Tibial artery (tissue), 4 donors: ENCODE measurements around the gene PALB2.

Experiments
- DNase-seq, 2 donors: peaks; one replicate each; pipeline ENCODE4 v3.0.0-alpha.2; 2019
- H3K27ac ChIP-seq, 2 donors: fragments of 200-600 bp; sonication (generic) in 1 of 2; 1 replicate in 1 of 2; 2 replicates in 1 of 2; pipeline ENCODE4 v1.5.1; 2018 to 2019; ENCODE audit warnings: mild to moderate bottlenecking in 1 of 2
- H3K27me3 ChIP-seq, 2 donors: fragments of 200-600 bp; sonication (generic) in 1 of 2; one replicate each; pipeline versions ENCODE4 v1.5.1 to v1.6.0; 2016 to 2019
- H3K36me3 ChIP-seq, 3 donors: fragments of 200-600 bp; sonication (generic) in 2 of 3; one replicate each; pipeline ENCODE4 v1.5.1; 2016 to 2019; ENCODE audit warnings: mild to moderate bottlenecking in 2 of 3
- H3K4me1 ChIP-seq, 4 donors: fragments of 200-600 bp; sonication (generic) in 2 of 4; 1 replicate in 3 of 4; 2 replicates in 1 of 4; pipeline ENCODE4 v1.5.1; 2016 to 2019
- H3K4me3 ChIP-seq, 2 donors: fragments of 200-600 bp; sonication (generic) in 1 of 2; 1 replicate in 1 of 2; 2 replicates in 1 of 2; pipeline ENCODE4 v1.5.1; 2018 to 2019; ENCODE audit warnings: mild to moderate bottlenecking in 2 of 2
- H3K9me3 ChIP-seq, 3 donors: fragments of 200-600 bp; sonication (generic) in 1 of 3; one replicate each; pipeline ENCODE4 v1.5.1; 2016 to 2019
- intact Hi-C: fragments of 100-400 bp; cut with DNase I; formaldehyde crosslinking; loops from one replicate; pipeline ENCODE4 v1.15.0; 2023; ENCODE audit warnings: low total_unique reads
- TF ChIP-seq, protein P1 (sequence below), 2 experiments: fragments of 200-600 bp in 1 of 2; fragments of 450-650 bp in 1 of 2; IDR thresholded peaks; one replicate each; pipeline ENCODE4 v1.5.1; 2017 to 2019; ENCODE audit warnings: antibody characterized with exemption in 2 of 2, mild to moderate bottlenecking in 1 of 2, moderate library complexity in 1 of 2

Gene PALB2

DNA sequence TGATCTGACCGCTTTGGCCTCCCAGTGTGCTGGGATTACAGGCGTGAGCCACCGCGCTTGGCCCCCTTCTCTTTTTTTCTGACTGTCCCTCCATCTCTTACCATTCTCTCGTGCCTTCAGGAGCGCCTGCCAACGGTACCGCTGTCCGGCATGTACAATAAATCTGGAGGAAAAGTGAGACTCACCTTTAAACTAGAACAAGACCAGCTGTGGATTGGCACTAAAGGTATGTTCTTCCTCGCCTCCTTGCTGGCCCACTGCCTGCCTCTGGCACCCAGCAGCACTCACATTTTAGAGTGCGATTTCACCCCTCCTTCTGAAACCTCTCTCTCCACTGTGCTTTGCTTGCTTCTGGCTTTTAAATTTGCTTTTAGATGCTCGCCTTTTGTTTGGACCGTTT is 78.6 kb downstream of the PALB2 start:
- Histone ChIP-seq H3K9me3 (no peaks in the 10 kb centered on the region), H3K4me1 (peaks cover 0 to 33% (median 26%) of the 10 kb centered on the region in 4 donors), H3K27me3 (no peaks in the 10 kb centered on the region), H3K27ac (no peak overlapping the region), H3K4me3 (no peak overlapping the region), H3K36me3 (peaks cover 64 to 88% (median 75%) of the 10 kb centered on the region in 3 donors)
- intact Hi-C loops: no loop called here
- TF ChIP-seq, protein P1, sequence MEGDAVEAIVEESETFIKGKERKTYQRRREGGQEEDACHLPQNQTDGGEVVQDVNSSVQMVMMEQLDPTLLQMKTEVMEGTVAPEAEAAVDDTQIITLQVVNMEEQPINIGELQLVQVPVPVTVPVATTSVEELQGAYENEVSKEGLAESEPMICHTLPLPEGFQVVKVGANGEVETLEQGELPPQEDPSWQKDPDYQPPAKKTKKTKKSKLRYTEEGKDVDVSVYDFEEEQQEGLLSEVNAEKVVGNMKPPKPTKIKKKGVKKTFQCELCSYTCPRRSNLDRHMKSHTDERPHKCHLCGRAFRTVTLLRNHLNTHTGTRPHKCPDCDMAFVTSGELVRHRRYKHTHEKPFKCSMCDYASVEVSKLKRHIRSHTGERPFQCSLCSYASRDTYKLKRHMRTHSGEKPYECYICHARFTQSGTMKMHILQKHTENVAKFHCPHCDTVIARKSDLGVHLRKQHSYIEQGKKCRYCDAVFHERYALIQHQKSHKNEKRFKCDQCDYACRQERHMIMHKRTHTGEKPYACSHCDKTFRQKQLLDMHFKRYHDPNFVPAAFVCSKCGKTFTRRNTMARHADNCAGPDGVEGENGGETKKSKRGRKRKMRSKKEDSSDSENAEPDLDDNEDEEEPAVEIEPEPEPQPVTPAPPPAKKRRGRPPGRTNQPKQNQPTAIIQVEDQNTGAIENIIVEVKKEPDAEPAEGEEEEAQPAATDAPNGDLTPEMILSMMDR (IDR thresholded peaks at IDR 0.05): no peak
- DNase-seq: peak in 1 of 2 donors; percentile 12

DNA sequence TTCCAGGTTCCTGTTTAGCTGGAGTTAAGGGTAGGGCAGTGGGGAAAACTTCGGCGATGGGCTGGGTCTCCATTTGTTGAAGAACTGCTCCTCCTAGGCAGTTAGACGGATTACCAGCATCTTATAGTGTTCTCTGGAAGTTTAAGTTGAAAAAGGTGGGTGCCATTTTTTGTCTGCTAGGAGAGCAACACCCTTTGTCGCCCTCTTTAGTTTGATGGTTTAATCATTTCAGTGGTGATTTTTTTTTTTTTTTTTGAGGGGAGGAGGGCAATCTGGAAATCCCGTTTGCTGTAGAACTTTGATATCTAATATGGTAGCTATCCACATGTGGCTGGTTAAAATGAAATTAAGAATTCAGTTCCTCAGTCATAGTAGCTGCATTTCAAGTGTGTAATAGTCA is 79.5 kb downstream of the PALB2 start:
- no peak overlapping the region for H3K4me3 ChIP-seq
- no peaks in the 10 kb centered on the region for H3K27me3 ChIP-seq
- peaks cover 55 to 79% (median 66%) of the 10 kb centered on the region in 3 donors for H3K36me3 ChIP-seq
- TF ChIP-seq, protein P1 (IDR thresholded peaks at IDR 0.05): no peak
- H3K27ac ChIP-seq: no peak overlapping the region
- peaks cover 0 to 37% (median 28%) of the 10 kb centered on the region in 4 donors for H3K4me1 ChIP-seq
- intact Hi-C loops: no loop called here
- H3K9me3 ChIP-seq: no peaks in the 10 kb centered on the region
- DNase-seq: no peak

DNA sequence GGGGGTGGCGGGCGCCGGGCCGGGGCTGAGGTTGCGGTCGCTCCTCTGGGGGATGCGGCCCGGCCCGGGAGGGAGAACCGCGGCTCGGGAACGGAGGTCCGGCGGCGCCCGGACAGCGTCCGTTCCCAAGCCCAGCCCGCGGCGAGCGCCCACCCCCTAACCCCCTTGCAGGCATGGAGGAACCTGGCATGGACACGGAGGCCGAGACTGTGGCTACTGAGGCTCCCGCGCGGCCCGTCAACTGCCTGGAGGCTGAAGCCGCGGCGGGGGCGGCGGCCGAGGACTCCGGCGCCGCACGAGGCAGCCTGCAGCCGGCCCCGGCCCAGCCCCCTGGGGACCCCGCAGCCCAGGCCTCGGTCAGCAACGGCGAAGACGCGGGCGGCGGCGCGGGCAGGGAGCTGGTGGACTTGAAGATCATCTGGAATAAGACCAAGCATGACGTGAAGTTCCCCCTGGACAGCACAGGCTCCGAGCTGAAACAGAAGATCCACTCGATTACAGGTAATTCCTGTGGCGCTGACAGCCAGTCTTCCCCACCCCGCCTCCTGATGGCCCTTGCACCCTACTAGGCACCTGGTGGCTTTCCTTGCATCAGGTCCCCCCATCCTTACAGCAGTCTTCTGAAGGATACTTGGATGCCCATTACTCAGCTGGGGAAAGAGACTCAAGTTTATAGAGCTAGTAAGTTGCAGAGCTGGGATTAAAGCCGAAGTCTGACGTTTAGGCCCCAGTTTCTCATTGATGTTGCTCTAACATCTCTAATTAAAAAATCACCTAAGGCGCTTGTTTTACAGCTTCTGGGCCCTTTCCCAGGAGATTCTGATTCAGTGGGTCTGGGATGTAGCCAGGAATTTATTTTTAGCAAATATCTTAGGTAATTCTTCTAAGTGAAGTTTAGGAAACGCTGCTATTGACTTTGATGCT is 83.1 kb downstream of the PALB2 start:
- Histone ChIP-seq H3K4me1 (peaks cover 0 to 43% (median 30%) of the 10 kb centered on the region in 4 donors), H3K27me3 (no peaks in the 10 kb centered on the region), H3K9me3 (no peaks in the 10 kb centered on the region), H3K36me3 (peaks cover 22 to 47% (median 32%) of the 10 kb centered on the region in 3 donors), H3K4me3 (peak overlapping the region; percentile 95 to 96), H3K27ac (peak overlapping the region; percentile 91 to 95)
- TF ChIP-seq, protein P1 (IDR thresholded peaks at IDR 0.05): no peak
- intact Hi-C loops: loop anchor here (5.0 kb wide), 2 partner anchors 39 to 46 kb away; partner anchors contain the start of genes GGA2 and NDUFAB1
- DNase-seq: peak in 1 of 2 donors; percentile 21

DNA sequence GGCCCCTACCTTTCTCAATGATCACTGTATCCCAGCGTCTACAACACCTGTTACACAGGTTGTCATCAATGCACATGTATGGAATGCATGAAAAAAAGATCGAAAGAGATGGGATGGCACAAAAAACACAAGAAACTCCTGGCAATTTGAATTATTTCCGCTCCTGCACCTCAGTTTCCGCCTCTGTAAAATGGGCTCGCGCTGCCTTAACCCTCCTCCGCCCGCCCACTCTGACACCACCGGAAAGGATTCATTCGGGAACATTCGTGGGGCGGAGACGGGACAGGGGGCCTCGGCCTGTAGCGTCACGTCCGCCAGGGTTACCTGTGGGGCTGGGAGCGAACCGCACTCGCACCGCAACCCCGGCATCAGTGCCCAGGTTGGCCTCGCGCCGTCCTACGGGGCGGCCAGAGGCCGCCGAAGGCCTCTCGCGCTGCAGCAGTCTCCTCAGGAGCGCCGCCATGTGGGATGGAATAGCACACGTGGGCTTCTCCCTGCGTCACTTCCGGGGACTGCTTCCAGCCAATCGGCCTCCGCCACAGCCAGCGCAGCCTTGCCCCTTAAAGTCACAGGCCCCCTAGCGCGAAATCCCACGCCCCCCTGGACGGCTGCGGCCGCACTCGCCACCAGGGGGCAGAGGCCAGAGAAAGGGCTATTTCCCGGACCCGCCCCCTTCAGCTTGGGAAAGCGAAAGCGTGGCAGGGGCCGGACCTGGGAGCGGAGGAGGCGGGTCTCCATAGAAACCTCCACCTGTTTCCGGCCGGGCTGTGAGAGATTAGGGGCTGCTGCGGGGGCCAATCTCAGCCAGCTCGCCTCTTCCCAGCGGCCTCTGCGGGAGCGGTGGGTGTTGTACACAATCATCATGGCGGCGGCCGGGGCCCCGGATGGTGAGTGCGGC is 84.0 kb downstream of the PALB2 start, which contains the start of the genes EARS2 and UBFD1:
Gene EARS2, minus strand, starts transcription at position 470 of the 898 bp plus-strand sequence. Its CDS starts 7 bp downstream, at position 463.
Gene UBFD1, plus strand, starts transcription at position 847 of the 898 bp plus-strand sequence. Its CDS starts 16 bp downstream, at position 863.
- Histone ChIP-seq H3K36me3 (peaks cover 21 to 47% (median 32%) of the 10 kb centered on the region in 3 donors), H3K9me3 (no peaks in the 10 kb centered on the region), H3K27me3 (no peaks in the 10 kb centered on the region), H3K4me1 (peaks cover 0 to 43% (median 30%) of the 10 kb centered on the region in 4 donors), H3K4me3 (peak within 1 kb of the TSS; percentile 95 to 96), H3K27ac (peak within 1 kb of the TSS; percentile 91 to 95)
- intact Hi-C loops: loop anchor here (5.0 kb wide), 2 partner anchors 40 to 45 kb away; partner anchors contain the start of genes GGA2 and NDUFAB1
- peak; percentile 98 to 99 for DNase-seq
- TF ChIP-seq, protein P1 (IDR thresholded peaks at IDR 0.05): peak; percentile 86 to 92

DNA sequence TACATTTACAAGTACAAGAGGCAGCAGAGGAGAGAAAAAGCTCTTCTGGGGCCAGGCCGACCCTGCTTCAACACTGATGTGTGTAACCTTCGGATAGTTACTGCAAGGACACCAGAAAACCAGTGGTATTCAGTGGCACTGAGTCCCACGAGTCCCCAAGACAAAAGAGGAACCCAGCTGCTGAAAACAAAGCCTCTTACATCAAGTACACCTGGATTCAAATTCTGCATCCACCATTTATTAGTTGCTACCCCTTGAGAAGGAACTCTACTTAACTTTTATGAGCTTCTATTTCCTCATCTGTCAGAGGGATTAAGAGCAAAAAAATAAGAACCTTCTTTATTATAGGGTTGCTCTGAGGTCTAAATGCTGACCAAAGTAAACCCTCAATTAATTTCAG is 86.6 kb downstream of the PALB2 start:
- DNase-seq: no peak
- H3K9me3 ChIP-seq: no peaks in the 10 kb centered on the region
- TF ChIP-seq, protein P1 (IDR thresholded peaks at IDR 0.05): no peak
- no peak overlapping the region for H3K4me3 ChIP-seq
- H3K27ac ChIP-seq: no peak overlapping the region
- H3K4me1 ChIP-seq: peaks cover 0 to 28% (median 20%) of the 10 kb centered on the region in 4 donors
- H3K27me3 ChIP-seq: no peaks in the 10 kb centered on the region
- peaks cover 33 to 51% (median 35%) of the 10 kb centered on the region in 3 donors for H3K36me3 ChIP-seq
- intact Hi-C loops: no loop called here
